Measurements from ENCODE around the gene TTC6. TPM values are rescaled to one million over a fixed set of nuclear protein-coding genes. Genes with fewer than 3 reads are reported as not detected.

The TTC6 gene, protein sequence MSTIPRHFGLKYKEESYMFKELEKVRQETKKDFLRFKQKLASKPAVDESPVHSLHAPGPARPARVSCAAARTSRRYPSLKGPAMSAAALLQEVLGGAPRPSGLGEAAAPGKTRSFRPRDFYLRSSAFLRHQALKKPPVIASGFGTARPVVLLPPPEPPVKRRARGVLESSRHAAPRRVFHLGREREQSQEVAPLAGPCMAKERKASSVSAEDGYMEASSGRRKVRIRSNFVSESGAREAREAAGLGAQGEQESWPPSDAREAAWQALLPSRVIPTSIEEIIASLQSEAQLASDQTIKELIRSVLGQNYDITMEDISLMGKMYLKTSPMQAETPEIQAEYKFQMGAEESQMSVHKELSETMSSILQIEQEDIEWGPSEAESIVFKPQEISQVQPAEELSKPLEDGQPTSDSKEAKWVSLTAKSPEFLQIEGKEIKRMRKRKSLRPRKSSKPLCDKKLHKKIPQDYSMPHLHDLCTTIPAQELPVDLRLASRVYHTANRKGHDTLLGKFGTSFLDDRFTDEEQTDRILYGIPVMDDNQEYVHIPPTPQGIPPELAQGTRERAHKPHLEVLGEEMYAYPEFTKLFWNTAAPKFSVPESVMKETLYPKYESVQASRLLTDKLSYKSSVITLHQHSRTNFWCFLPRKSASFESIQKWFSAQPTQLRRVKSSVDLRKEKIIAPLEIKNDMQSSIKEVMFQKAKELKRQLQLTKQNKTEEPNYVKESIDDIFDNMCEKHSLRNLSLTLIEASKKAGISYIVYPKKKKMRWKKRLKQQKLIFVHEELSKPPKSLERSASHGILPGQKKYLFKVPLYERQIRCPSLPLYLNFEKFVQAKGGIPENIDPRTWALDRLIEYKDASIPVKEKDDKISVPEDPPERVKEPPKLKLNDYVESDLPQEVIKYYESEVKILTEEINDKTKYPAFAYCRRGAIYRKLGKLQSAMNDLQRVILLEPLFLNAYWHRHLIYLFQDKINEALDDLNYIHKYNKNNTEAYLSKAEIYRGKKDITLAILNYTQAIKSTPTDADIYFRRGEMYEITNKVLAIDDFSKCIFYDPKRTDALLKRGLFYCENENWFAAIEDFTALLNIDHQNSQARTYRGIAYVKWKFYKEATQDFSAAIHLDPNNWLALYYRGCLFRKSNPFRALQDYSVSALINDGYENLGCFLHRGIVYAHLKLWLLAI (N-terminal part only)
- not detected in 3 replicates for total RNA-seq
- long read RNA-seq, result 0 reads

GRCh38 chr14:37594971-37595808 is at the start of gene TTC6, which contains the start of gene FOXA1:
Gene TTC6, plus strand, starts transcription at chr14:37595629. Its CDS starts 26,436 bp downstream, at chr14:37622065.
Gene FOXA1, minus strand, starts transcription at chr14:37595249. Its CDS starts 277 bp downstream, at chr14:37594972.
- DNase-seq (ENCODE audit: low spot score), result no peak
- Mint-ChIP-seq H3K9me3 (ENCODE audit: low read depth) (no peaks in the 10 kb centered on the region), H3K36me3 (ENCODE audit: low read depth) (no peaks in the 10 kb centered on the region), H3K27ac (ENCODE audit: unreplicated experiment) (no peak within 1 kb of the TSS), H3K27me3 (ENCODE audit: low read depth) (peaks cover 80% of the 10 kb centered on the region), H3K4me3 (ENCODE audit: unreplicated experiment) (peak within 1 kb of the TSS; percentile 72), H3K4me1 (ENCODE audit: low read depth) (peaks cover 38% of the 10 kb centered on the region)
- TF ChIP-seq CTCF (IDR thresholded peaks at IDR 0.05), result no peak

DNA sequence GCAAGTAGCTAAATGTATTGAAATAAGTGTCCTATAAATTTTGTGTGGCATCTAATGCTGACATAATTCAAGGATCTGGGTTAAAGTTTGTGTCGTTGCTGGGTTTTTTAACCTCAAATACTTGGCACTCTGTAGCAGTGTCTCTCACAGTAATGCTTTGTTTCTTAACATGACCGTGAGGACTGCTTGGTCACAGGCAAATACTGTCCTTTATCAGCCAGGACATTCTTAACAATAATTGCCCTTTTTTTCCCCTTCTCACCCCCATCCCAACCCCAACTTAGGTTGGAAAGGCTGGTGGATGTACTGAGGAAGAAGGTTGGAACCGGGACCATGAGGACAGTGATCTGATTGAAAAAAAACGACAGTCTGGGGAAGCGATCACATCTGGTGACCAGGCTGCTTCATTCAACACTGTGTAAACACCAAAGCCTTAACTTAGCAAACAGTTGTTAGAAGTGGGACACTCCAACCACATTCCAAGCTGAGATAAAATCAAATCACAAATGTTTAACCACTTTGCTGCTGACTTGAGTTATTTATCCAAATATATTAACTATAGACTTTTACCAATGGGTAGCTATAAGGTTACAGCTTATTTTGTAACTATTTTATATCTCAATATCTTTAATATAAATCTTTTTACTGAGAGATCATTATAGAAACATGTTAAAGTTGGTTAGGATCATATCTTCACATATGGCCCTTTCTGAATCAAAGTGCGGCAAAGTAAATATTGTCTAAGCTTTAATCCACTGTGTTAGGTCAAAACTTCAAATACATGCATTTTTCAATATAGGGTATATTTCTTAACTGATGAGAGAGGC is 48.6 kb upstream of the TTC6 start:
- H3K4me3 Mint-ChIP-seq (ENCODE audit: unreplicated experiment), result no peak overlapping the region
- no peak for TF ChIP-seq CTCF (IDR thresholded peaks at IDR 0.05)
- no peaks in the 10 kb centered on the region for H3K9me3 Mint-ChIP-seq (ENCODE audit: low read depth)
- H3K36me3 Mint-ChIP-seq (ENCODE audit: low read depth), result no peaks in the 10 kb centered on the region
- H3K4me1 Mint-ChIP-seq (ENCODE audit: low read depth), result peaks cover 8% of the 10 kb centered on the region
- H3K27ac Mint-ChIP-seq (ENCODE audit: unreplicated experiment), result no peak overlapping the region
- no peaks in the 10 kb centered on the region for H3K27me3 Mint-ChIP-seq (ENCODE audit: low read depth)
- no peak for DNase-seq (ENCODE audit: low spot score)

DNA sequence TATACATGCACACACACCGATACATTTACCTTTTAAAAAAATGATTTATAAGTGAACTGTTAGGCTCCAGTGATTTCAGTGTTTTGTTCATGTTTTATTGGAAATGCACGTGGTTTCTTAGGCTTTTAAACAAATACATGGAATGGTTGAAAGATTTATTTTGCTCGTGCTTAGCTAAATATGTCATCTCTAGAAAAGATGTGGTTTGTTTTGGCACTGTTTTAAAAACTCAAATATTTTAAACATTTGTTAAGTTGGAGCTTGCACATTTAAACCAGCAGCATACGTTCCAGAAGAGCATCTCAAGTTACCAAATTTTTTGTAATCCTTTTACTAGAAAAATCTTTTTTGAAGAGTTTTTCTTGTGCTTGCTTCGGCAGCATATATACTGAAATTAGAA is 44.9 kb upstream of the TTC6 start:
- no peak for DNase-seq (ENCODE audit: low spot score)
- Mint-ChIP-seq H3K27ac (ENCODE audit: unreplicated experiment) (no peak overlapping the region), H3K4me1 (ENCODE audit: low read depth) (peaks cover 8% of the 10 kb centered on the region), H3K4me3 (ENCODE audit: unreplicated experiment) (no peak overlapping the region), H3K27me3 (ENCODE audit: low read depth) (no peaks in the 10 kb centered on the region), H3K36me3 (ENCODE audit: low read depth) (peaks cover 8% of the 10 kb centered on the region), H3K9me3 (ENCODE audit: low read depth) (peaks cover 14% of the 10 kb centered on the region)
- TF ChIP-seq CTCF (IDR thresholded peaks at IDR 0.05), result no peak

DNA sequence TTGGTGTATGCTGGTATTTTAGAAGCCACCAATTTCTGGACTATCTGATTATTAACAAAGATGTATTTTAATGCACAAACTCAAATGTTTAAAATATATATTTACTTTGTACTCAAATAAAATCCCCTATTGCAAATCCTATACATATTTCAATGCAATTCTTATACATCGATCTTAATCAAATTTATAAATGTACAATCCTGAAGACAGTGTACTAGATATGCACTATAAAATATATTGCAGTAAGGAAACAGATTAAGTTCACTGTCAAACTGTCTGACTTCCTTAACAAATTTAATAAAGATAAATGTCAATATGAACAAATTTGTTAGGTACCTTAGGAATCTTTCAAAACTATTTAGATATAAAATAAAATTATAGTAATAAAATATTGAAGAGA is 44.3 kb upstream of the TTC6 start:
- no peak for TF ChIP-seq CTCF (IDR thresholded peaks at IDR 0.05)
- Mint-ChIP-seq H3K9me3 (ENCODE audit: low read depth) (peaks cover 14% of the 10 kb centered on the region), H3K36me3 (ENCODE audit: low read depth) (peaks cover 8% of the 10 kb centered on the region), H3K4me3 (ENCODE audit: unreplicated experiment) (no peak overlapping the region), H3K27me3 (ENCODE audit: low read depth) (no peaks in the 10 kb centered on the region), H3K27ac (ENCODE audit: unreplicated experiment) (no peak overlapping the region), H3K4me1 (ENCODE audit: low read depth) (peaks cover 8% of the 10 kb centered on the region)
- no peak for DNase-seq (ENCODE audit: low spot score)

Measured in chondrocyte (in vitro differentiated cells).